ENCODE results near the gene SCYL1. TPM values are rescaled to one million over a fixed set of nuclear protein-coding genes. Genes with fewer than 3 reads are reported as not detected.

SCYL1 gene
- total and polyA plus RNA-seq, 12 donors: 52.3 to 395 (median 148) TPM

DNA sequence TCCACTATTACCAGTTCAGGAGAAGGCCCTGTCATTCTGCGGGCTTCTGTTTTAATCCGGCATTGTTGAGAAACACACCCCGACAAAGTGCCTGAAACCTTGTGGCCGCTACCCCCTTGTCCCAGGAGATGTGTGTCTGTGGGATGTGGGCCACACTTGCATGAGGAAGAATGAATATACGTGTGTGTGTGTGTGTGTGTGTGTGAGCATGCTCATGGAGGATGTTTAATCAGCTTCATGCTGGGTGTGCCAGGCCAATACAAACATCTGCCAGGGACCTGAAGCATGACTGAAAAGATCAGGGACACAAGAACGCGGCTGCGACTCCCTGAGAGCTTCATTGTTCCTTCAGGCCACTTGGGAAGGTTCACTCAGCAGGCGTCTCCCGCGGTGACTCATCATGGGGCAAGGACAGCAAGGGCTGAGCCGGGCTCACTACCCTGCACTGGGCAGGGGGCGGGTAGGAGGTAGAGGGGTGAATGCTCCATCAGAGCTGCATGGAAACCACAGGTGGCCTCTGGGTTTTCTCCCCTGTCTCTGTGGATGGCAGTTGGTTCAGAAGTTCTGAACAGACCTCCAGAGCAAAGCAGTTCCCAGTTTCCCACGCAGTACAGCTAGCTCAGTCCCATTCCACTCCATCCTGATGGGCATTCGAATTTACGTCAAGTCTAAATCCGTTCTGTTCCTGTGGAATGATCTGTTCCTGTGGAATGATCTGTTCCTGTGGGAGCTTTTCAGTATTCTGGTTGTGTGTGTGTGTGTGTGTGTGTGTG is 33.1 kb upstream of the SCYL1 start:
- Histone ChIP-seq H3K27me3 (no peaks in the 10 kb centered on the region), H3K36me3 (replicated peaks in 1 of 2) (no peaks in the 10 kb centered on the region), H3K4me3 (no peak overlapping the region), H3K9me3 (replicated peaks in 1 of 3) (no peaks in the 10 kb centered on the region), H3K4me1 (replicated peaks in 1 of 2) (peaks cover 96 to 97% of the 10 kb centered on the region in 2 donors), H3K27ac (peak overlapping the region; percentile 95 to 100 (median 99))
- intact Hi-C loops (cut with DNase I): loop anchor here in 1 of 2 donors (2.0 kb wide), 1 partner anchor 17 kb away; no protein-coding TSS in a partner anchor
- WGBS, 4 donors: 13 to 24% (median 18%) methylated on average over 14 to 17 of the region's 17 CpGs
- DNase-seq: peak; percentile 87 to 97 (median 94)
- TF ChIP-seq POLR2A (IDR thresholded peaks at IDR 0.05) (peak; percentile 34 to 85), CTCF (IDR thresholded peaks at IDR 0.05) (no peak)

DNA sequence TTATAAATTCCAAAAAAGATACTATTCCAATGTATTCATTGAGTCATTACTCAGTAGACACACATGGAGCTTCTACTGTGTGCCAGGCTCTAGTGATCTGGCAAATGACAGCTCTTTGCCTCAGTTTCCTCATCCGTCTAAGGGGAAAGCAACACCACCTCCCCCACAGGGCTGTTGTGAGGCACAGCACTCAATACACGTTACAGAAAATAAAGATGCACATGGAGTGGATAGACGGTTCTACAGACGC is 32.6 kb upstream of the SCYL1 start:
- no peak for DNase-seq
- TF ChIP-seq CTCF (IDR thresholded peaks at IDR 0.05) (peak in 1 of 6 experiments; percentile 8), POLR2A (IDR thresholded peaks at IDR 0.05) (no peak)
- Histone ChIP-seq H3K27ac (peak overlapping the region; percentile 95 to 100 (median 99)), H3K36me3 (replicated peaks in 1 of 2) (no peaks in the 10 kb centered on the region), H3K9me3 (replicated peaks in 1 of 3) (no peaks in the 10 kb centered on the region), H3K4me1 (replicated peaks in 1 of 2) (peaks cover 94 to 96% of the 10 kb centered on the region in 2 donors), H3K4me3 (peak overlapping the region in 1 of 4 donors; percentile 18), H3K27me3 (no peaks in the 10 kb centered on the region)
- WGBS, 4 donors: 12 to 22% (median 18%) methylated on average over 4 of the region's 4 CpGs
- intact Hi-C loops (cut with DNase I): no loop called here

GRCh38 chr11:65492637-65493366 is 32.1 kb upstream of the SCYL1 start:
- intact Hi-C loops (cut with DNase I): no loop called here
- Histone ChIP-seq H3K27me3 (no peaks in the 10 kb centered on the region), H3K27ac (peak overlapping the region; percentile 95 to 100 (median 99)), H3K4me1 (replicated peaks in 1 of 2) (peaks cover 93 to 94% of the 10 kb centered on the region in 2 donors), H3K4me3 (peak overlapping the region in 1 of 4 donors; percentile 18), H3K9me3 (replicated peaks in 1 of 3) (no peaks in the 10 kb centered on the region), H3K36me3 (replicated peaks in 1 of 2) (no peaks in the 10 kb centered on the region)
- WGBS, 4 donors: 10 to 15% (median 11%) methylated on average over 5 to 6 of the region's 6 CpGs
- DNase-seq: peak; percentile 77 to 96 (median 92)
- TF ChIP-seq POLR2A (IDR thresholded peaks at IDR 0.05): peak; percentile 12 to 78
- TF ChIP-seq CTCF (IDR thresholded peaks at IDR 0.05): peak in 1 of 6 experiments; percentile 2

DNA sequence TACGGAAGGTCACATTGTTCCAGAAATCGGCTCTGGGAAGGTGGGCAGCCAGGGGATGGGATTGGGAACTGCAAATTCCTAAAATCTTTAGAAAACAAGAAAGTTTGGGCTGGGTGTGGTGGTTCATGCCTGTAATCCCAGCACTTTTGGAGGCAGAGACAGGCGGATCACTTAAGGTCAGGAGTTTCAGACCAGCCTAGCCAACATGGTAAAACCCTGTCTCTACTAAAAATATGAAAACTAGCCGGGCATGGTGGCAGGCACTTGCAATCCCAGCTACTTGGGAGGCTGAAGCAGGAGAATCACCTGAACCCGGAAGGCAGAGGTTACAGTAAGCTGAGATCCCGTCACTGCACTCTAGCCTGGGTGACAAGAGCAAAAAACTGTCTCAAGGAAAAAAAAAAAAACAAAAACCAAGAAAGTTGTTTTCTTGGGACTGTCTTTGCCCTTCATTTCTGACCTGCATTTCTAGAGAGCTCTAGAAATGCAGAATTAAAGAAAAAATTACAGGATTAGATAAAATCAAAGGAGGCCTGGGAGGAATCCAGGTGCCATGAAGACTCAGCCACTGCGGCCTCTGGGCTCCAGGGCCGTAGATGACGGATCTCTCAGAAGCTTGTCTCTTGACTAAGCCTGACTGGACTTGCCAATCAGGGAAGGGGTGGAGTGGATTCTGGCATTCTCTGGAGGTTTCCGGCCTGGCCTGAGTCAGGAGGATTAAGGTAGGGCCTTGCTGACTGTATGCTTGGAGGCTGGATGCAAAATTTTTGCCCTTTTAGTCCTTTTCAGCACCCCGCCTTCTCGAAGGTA is 31.3 kb upstream of the SCYL1 start:
- DNase-seq: peak; percentile 88 to 95 (median 94)
- peak overlapping the region in 1 of 4 donors; percentile 23 for H3K4me3 ChIP-seq
- no peaks in the 10 kb centered on the region for H3K9me3 ChIP-seq (replicated peaks in 1 of 3)
- 26 to 36% (median 29%) methylated on average over 12 of the region's 12 CpGs for WGBS, 4 donors
- H3K36me3 ChIP-seq (replicated peaks in 1 of 2): no peaks in the 10 kb centered on the region
- intact Hi-C loops (cut with DNase I): no loop called here
- H3K27ac ChIP-seq: peak overlapping the region; percentile 95 to 100 (median 99)
- TF ChIP-seq CTCF (IDR thresholded peaks at IDR 0.05): no peak
- peak in 1 of 2 donors; percentile 83 for TF ChIP-seq POLR2A (IDR thresholded peaks at IDR 0.05)
- H3K27me3 ChIP-seq: no peaks in the 10 kb centered on the region
- H3K4me1 ChIP-seq (replicated peaks in 1 of 2): peaks cover 86% of the 10 kb centered on the region in 2 donors
